Measurements from ENCODE around the gene RAVER2.

GRCh38 chr1:64711266-64711665, 33.6 kb upstream of the RAVER2 start:
- TF ChIP-seq CTCF (IDR thresholded peaks at IDR 0.05) (no peak), ZFX (IDR thresholded peaks at IDR 0.05; ENCODE audit: borderline replicate concordance) (no peak)
